Ascending aorta (tissue), 2 donors: Measurements from ENCODE around the gene ATF6. TPM values are rescaled to one million over a fixed set of nuclear protein-coding genes. Genes with fewer than 3 reads are reported as not detected.
"Not testable (repeated sequence)": the region's sequence is repeated elsewhere in the genome, so short reads cannot be mapped to it uniquely, and the experiment has no call there.

Experiments used
- DNase-seq, 2 donors: peaks; one replicate each; pipeline ENCODE4 v3.0.0-alpha.2; 2019; ENCODE audit warnings: low spot score in 2 of 2
- H3K27ac ChIP-seq, 2 donors: fragments of 200-600 bp; sonication (generic); one replicate each; pipeline ENCODE4 v1.5.1; 2016 to 2017; ENCODE audit warnings: mild to moderate bottlenecking in 1 of 2
- H3K27me3 ChIP-seq: fragments of 200-600 bp; sonication (generic); one replicate; pipeline ENCODE4 v1.5.1; 2017
- H3K36me3 ChIP-seq, 2 donors: fragments of 200-600 bp; sonication (generic); one replicate each; pipeline ENCODE4 v1.5.1; 2016
- H3K4me1 ChIP-seq, 2 donors: fragments of 200-600 bp; sonication (generic); one replicate each; pipeline ENCODE4 v1.5.1; 2016 to 2017; ENCODE audit warnings: mild to moderate bottlenecking in 1 of 2
- H3K4me3 ChIP-seq, 2 donors: fragments of 200-600 bp; sonication (generic); one replicate each; pipeline ENCODE4 v1.5.1; 2016 to 2017; ENCODE audit warnings: mild to moderate bottlenecking in 1 of 2
- H3K9me3 ChIP-seq, 2 donors: fragments of 200-600 bp; sonication (generic); one replicate each; pipeline ENCODE4 v1.5.1; 2016
- intact Hi-C: fragments of 100-400 bp; cut with DNase I; formaldehyde crosslinking; loops from one replicate; pipeline ENCODE4 v1.15.1; 2023
- total RNA-seq: library from RNA; depleted of rRNA; stranded (reverse); fragments of >200 nt; gene quantifications from one replicate; pipeline ENCODE4 v1.1.0, GENCODE V29; 2016
- TF ChIP-seq, protein P1 (sequence below), 3 experiments: fragments of 200-600 bp in 2 of 3; fragments of 450-650 bp in 1 of 3; sonication (generic) in 2 of 3; IDR thresholded peaks; one replicate each; pipeline ENCODE4 v1.5.1; 2016 to 2019; ENCODE audit warnings: antibody characterized with exemption in 3 of 3, mild to moderate bottlenecking in 1 of 3, moderate library complexity in 1 of 3

ATF6 gene
- total RNA-seq, 1 donor from 2014 or later, result 12.3 TPM

GRCh38 chr1:161803181-161803580 is 37.1 kb downstream of the ATF6 start:
- TF ChIP-seq, protein P1, sequence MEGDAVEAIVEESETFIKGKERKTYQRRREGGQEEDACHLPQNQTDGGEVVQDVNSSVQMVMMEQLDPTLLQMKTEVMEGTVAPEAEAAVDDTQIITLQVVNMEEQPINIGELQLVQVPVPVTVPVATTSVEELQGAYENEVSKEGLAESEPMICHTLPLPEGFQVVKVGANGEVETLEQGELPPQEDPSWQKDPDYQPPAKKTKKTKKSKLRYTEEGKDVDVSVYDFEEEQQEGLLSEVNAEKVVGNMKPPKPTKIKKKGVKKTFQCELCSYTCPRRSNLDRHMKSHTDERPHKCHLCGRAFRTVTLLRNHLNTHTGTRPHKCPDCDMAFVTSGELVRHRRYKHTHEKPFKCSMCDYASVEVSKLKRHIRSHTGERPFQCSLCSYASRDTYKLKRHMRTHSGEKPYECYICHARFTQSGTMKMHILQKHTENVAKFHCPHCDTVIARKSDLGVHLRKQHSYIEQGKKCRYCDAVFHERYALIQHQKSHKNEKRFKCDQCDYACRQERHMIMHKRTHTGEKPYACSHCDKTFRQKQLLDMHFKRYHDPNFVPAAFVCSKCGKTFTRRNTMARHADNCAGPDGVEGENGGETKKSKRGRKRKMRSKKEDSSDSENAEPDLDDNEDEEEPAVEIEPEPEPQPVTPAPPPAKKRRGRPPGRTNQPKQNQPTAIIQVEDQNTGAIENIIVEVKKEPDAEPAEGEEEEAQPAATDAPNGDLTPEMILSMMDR (IDR thresholded peaks at IDR 0.05), result no peak
- no peak overlapping the region for H3K4me3 ChIP-seq
- no peak for DNase-seq
- no peaks in the 10 kb centered on the region for H3K27me3 ChIP-seq
- no peaks in the 10 kb centered on the region for H3K9me3 ChIP-seq
- no peak overlapping the region for H3K27ac ChIP-seq
- H3K36me3 ChIP-seq, result peaks cover 16 to 32% of the 10 kb centered on the region in 2 donors
- intact Hi-C loops, result no loop called here
- peaks cover 0 to 6% of the 10 kb centered on the region in 2 donors for H3K4me1 ChIP-seq

DNA sequence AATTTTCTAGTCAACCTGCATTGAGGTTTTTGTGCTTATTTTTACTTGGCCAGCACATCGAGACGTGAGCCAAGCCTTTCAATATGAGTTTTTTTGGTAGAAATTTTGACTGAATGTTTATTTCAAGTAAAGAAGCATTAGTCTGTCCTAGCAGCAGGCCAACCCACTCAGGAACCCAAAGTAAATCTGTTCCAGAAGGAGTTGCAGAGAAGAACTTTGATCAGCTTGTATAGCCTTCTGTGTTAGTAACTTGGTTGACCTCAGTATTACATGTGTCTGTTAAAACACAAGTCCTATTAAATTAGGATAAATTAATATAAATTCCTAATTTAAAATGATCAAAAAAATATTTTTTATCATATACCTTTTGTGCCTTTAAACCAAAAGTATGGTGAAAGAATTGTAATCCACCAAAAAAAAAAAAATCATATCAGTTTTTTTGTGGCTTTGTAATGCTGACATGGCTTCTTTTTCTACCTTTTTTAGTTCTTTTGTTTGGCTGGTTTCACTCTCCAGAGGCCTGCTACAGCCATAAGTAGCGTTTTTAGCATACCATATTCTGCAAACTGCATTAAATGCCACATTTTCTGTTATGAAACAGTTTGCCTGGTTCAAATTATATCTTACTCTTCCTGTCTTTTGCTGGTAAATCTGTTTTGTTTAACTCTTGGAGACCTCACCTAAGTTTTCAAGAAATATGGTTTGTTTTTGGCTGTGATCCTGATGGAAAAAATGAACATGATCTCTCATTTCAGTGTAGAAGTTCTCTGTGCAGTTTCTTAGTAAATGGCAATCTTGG is 39.5 kb downstream of the ATF6 start:
- intact Hi-C loops, result no loop called here
- H3K36me3 ChIP-seq, result peaks cover 24 to 30% of the 10 kb centered on the region in 2 donors
- H3K4me3 ChIP-seq, result no peak overlapping the region
- peaks cover 0 to 6% of the 10 kb centered on the region in 2 donors for H3K4me1 ChIP-seq
- TF ChIP-seq, protein P1 (IDR thresholded peaks at IDR 0.05), result no peak
- peak overlapping the region; percentile 15 to 28 for H3K27ac ChIP-seq
- DNase-seq, result no peak
- no peaks in the 10 kb centered on the region for H3K27me3 ChIP-seq
- no peaks in the 10 kb centered on the region for H3K9me3 ChIP-seq

DNA sequence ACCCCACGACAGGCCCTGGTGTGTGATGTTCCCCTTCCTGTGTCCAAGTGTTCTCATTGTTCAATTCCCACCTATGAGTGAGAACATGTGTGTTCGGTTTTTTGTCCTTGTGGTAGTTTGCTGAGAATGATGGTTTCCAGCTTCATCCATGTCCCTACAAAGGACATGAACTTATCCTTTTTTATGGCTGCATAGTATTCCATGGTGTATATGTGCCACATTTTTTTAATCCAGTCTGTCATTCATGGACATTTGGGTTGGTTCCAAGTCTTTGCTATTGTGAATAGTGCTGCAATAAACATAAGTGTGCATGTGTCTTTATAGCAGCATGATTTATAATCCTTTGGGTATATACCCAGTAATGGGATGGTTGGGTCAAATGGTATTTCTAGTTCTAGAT is 43.1 kb downstream of the ATF6 start:
- DNase-seq, intact Hi-C loops, H3K4me1 ChIP-seq, H3K4me3 ChIP-seq, H3K9me3 ChIP-seq, H3K27me3 ChIP-seq, H3K27ac ChIP-seq: not testable (repeated sequence)
- peaks cover 11 to 24% of the 10 kb centered on the region in 2 donors for H3K36me3 ChIP-seq

DNA sequence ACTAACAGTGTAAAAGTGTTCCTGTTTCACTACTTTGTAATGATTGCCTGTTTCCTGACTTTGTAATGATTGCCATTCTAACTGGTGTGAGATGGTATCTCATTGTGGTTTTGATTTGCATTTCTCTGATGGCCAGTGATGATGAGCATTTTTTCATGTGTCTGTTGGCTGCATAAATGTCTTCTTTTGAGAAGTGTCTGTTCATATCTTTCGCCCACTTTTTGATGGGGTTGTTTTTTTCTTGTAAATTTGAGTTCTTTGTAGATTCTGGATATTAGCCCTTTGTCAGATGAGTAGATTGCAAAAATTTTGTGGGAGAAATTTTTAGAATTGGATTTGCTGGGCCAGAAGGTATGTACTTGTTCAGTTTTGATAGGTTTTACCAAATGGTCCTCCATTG is 43.5 kb downstream of the ATF6 start:
- peaks cover 11 to 24% of the 10 kb centered on the region in 2 donors for H3K36me3 ChIP-seq
- intact Hi-C loops, H3K4me1 ChIP-seq, H3K27me3 ChIP-seq, H3K27ac ChIP-seq, H3K4me3 ChIP-seq, H3K9me3 ChIP-seq, DNase-seq: not testable (repeated sequence)

DNA sequence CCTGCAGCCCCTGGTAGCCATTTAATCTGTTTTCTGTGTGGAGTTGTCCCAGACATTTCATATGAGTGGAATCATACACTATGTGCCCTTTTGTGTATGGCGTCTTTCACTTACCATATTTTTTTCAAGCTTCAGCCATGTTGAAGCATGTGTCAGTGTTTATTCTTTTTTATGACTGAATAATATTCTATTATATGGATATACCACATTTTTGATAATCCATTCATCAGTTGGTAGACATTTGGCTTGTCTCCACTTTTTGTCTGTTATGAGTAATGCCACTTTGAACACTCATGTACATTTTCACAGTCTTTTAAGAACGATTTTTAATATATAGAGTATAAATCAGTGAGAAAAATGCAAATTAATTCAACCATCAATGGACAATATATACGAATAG is 44.7 kb downstream of the ATF6 start:
- H3K9me3 ChIP-seq, result no peaks in the 10 kb centered on the region
- TF ChIP-seq, protein P1 (IDR thresholded peaks at IDR 0.05), result no peak
- intact Hi-C loops, result no loop called here
- H3K27ac ChIP-seq, result no peak overlapping the region
- peaks cover 0 to 3% of the 10 kb centered on the region in 2 donors for H3K4me1 ChIP-seq
- DNase-seq, result no peak
- no peaks in the 10 kb centered on the region for H3K27me3 ChIP-seq
- H3K4me3 ChIP-seq, result no peak overlapping the region
- peaks cover 11 to 24% of the 10 kb centered on the region in 2 donors for H3K36me3 ChIP-seq

GRCh38 chr1:161816201-161816600 is 50.1 kb downstream of the ATF6 start:
- no peak overlapping the region for H3K27ac ChIP-seq
- intact Hi-C loops, result no loop called here
- TF ChIP-seq, protein P1 (IDR thresholded peaks at IDR 0.05), result no peak

More at GRCh38 chr1:161816201-161816600, 50.1 kb downstream of the ATF6 start:
- peaks cover 14% of the 10 kb centered on the region in 2 donors for H3K36me3 ChIP-seq
- no peaks in the 10 kb centered on the region for H3K4me1 ChIP-seq
- DNase-seq, result no peak
- no peaks in the 10 kb centered on the region for H3K27me3 ChIP-seq
- no peak overlapping the region for H3K4me3 ChIP-seq
- H3K9me3 ChIP-seq, result no peaks in the 10 kb centered on the region
